Neutrophil (primary cell): ENCODE measurements around the gene APC2.

ENCODE experiments used
- H3K27ac ChIP-seq: fragments of 200-600 bp; sonication (generic); 2 replicates; pipeline ENCODE4 v1.5.1; 2016; ENCODE audit warnings: mild to moderate bottlenecking, moderate library complexity
- H3K27me3 ChIP-seq: fragments of 200-600 bp; sonication (generic); 2 replicates; pipeline ENCODE4 v1.6.0; 2016; ENCODE audit warnings: mild to moderate bottlenecking
- H3K36me3 ChIP-seq: fragments of 200-600 bp; sonication (generic); 2 replicates; pipeline ENCODE4 v1.5.1; 2017
- H3K4me1 ChIP-seq, 2 experiments: fragments of 200-600 bp in 1 of 2; sonication (generic) in 1 of 2; 1 replicate in 1 of 2; 2 replicates in 1 of 2; pipeline versions ENCODE4 v1.5.1 to v1.6.1; 2013 to 2016; ENCODE audit warnings: low read depth in 1 of 2, low read length in 1 of 2, mild to moderate bottlenecking in 1 of 2, moderate library complexity in 1 of 2; ENCODE audit not compliant: control insufficient read depth in 1 of 2, insufficient read depth in 1 of 2
- H3K4me3 ChIP-seq, 2 experiments: fragments of 200-600 bp in 1 of 2; sonication (generic) in 1 of 2; 1 replicate in 1 of 2; 2 replicates in 1 of 2; pipeline ENCODE4 v1.5.1; 2013 to 2016; ENCODE audit warnings: low read depth in 1 of 2, low read length in 1 of 2, mild to moderate bottlenecking in 1 of 2, moderate library complexity in 1 of 2
- H3K9me3 ChIP-seq: fragments of 200-600 bp; sonication (generic); 2 replicates; pipeline ENCODE4 v1.5.1; 2016
- CTCF ChIP-seq: fragments of 200-600 bp; sonication (generic); IDR thresholded peaks from 2 replicates; pipeline ENCODE4 v1.5.1; 2016; ENCODE audit warnings: antibody characterized with exemption

Gene APC2

GRCh38 chr19:1505991-1506881 is 56.3 kb downstream of the APC2 start:
- Histone ChIP-seq H3K4me3 (no peak overlapping the region), H3K4me1 (peaks cover 4 to 10% of the 10 kb centered on the region in 2 experiments), H3K9me3 (peaks cover 4% of the 10 kb centered on the region), H3K36me3 (no peaks in the 10 kb centered on the region), H3K27me3 (peaks cover 98% of the 10 kb centered on the region), H3K27ac (no peak overlapping the region)
- no peak for TF ChIP-seq CTCF

- Histone ChIP-seq H3K4me1 (peaks cover 4 to 10% of the 10 kb centered on the region in 2 experiments), H3K36me3 (no peaks in the 10 kb centered on the region), H3K27me3 (peaks cover 98% of the 10 kb centered on the region), H3K9me3 (peaks cover 4% of the 10 kb centered on the region), H3K27ac (no peak overlapping the region), H3K4me3 (no peak overlapping the region)
- TF ChIP-seq CTCF: no peak
These were observed 57.3 kb downstream of the APC2 start for GRCh38 chr19:1507192-1507660.

GRCh38 chr19:1507763-1508506 is 58.0 kb downstream of the APC2 start:
- H3K9me3 ChIP-seq: peaks cover 4% of the 10 kb centered on the region
- no peaks in the 10 kb centered on the region for H3K36me3 ChIP-seq
- H3K27me3 ChIP-seq: peaks cover 98% of the 10 kb centered on the region
- no peak overlapping the region for H3K27ac ChIP-seq
- TF ChIP-seq CTCF: no peak
- H3K4me1 ChIP-seq: peaks cover 7 to 10% of the 10 kb centered on the region in 2 experiments
- H3K4me3 ChIP-seq: peak overlapping the region; percentile 28 to 54

GRCh38 chr19:1508507-1508856 is 58.6 kb downstream of the APC2 start:
- H3K9me3 ChIP-seq: peaks cover 4% of the 10 kb centered on the region
- H3K27me3 ChIP-seq: peaks cover 98% of the 10 kb centered on the region
- no peaks in the 10 kb centered on the region for H3K36me3 ChIP-seq
- H3K27ac ChIP-seq: no peak overlapping the region
- no peak overlapping the region for H3K4me3 ChIP-seq
- H3K4me1 ChIP-seq: peaks cover 7 to 14% of the 10 kb centered on the region in 2 experiments
- no peak for TF ChIP-seq CTCF

GRCh38 chr19:1509602-1510441 is 59.9 kb downstream of the APC2 start:
- Histone ChIP-seq H3K27ac (no peak overlapping the region), H3K4me3 (no peak overlapping the region), H3K9me3 (peaks cover 4% of the 10 kb centered on the region), H3K36me3 (no peaks in the 10 kb centered on the region), H3K4me1 (peaks cover 7 to 17% of the 10 kb centered on the region in 2 experiments), H3K27me3 (peaks cover 98% of the 10 kb centered on the region)
- TF ChIP-seq CTCF: no peak
